ENCODE results near the gene COG4. TPM values are rescaled to one million over a fixed set of nuclear protein-coding genes. Genes with fewer than 3 reads are reported as not detected.
"Not testable (repeated sequence)": the region's sequence is repeated elsewhere in the genome, so short reads cannot be mapped to it uniquely, and the experiment has no call there.

COG4 gene
- total RNA-seq, 1 experiment from 2014 or later = 45.4 TPM

- DNase-seq (ENCODE audit: low read depth, low spot score); H3K27ac ChIP-seq (ENCODE audit: low read length); ATAC-seq; H3K4me1 ChIP-seq (ENCODE audit: control insufficient read depth, insufficient read depth, low read length); H3K9me3 ChIP-seq (ENCODE audit: control insufficient read depth, insufficient read depth, low read depth, low read length); H3K36me3 ChIP-seq (ENCODE audit: control insufficient read depth, insufficient read depth, low read length); H3K4me3 ChIP-seq (ENCODE audit: low read depth in 2 of 2, low read length in 2 of 2); BruUV-seq (replicated peaks); in situ Hi-C loops (cut with HindIII; ENCODE audit: low pct_unique_long_range_greater_than_20kb, low sequenced_read_pairs); H3K27me3 ChIP-seq (ENCODE audit: control insufficient read depth, insufficient read depth, low read length); POLR2A ChIA-PET: not testable (repeated sequence)
- CTCF ChIA-PET = interaction anchor here (0.6 kb wide), 1 partner anchor 9 kb away, joined by 5 read pairs; no protein-coding TSS in a partner anchor
- intact Hi-C loops (cut with micrococcal nuclease; ENCODE audit: unreplicated experiment) = loop anchor here (10.0 kb wide), 1 partner anchor 56 kb away; no protein-coding TSS in a partner anchor
These were observed 73.0 kb downstream of the COG4 start for GRCh38 chr16:70450142-70451003.

- Histone ChIP-seq H3K27me3 (ENCODE audit: control insufficient read depth, insufficient read depth, low read length) (no peaks in the 10 kb centered on the region), H3K36me3 (ENCODE audit: control insufficient read depth, insufficient read depth, low read length) (no peaks in the 10 kb centered on the region), H3K4me1 (ENCODE audit: control insufficient read depth, insufficient read depth, low read length) (no peaks in the 10 kb centered on the region), H3K9me3 (ENCODE audit: control insufficient read depth, insufficient read depth, low read depth, low read length) (no peaks in the 10 kb centered on the region), H3K4me3 (ENCODE audit: low read depth in 2 of 2, low read length in 2 of 2) (no peak overlapping the region), H3K27ac (ENCODE audit: low read length) (no peak overlapping the region)
- ATAC-seq (no peak), DNase-seq (ENCODE audit: low read depth, low spot score) (no peak)
- no TSS peak for BruUV-seq (replicated peaks)
- intact Hi-C loops (cut with micrococcal nuclease; ENCODE audit: unreplicated experiment) = no loop called here
- in situ Hi-C loops (cut with HindIII; ENCODE audit: low pct_unique_long_range_greater_than_20kb, low sequenced_read_pairs) = no loop called here
- ChIA-PET POLR2A (no interaction called here), CTCF (no interaction called here)
- no peak for TF ChIP-seq SIN3A (IDR thresholded peaks at IDR 0.05; ENCODE audit: borderline replicate concordance, insufficient read depth, low read depth, low read length)
- no peak for TF ChIP-seq CTCF (IDR thresholded peaks at IDR 0.05)
- no peak for TF ChIP-seq TCF7L2 (IDR thresholded peaks at IDR 0.05; ENCODE audit: low read depth, low read length)
- no peak for TF ChIP-seq POLR2AphosphoS5 (IDR thresholded peaks at IDR 0.05; ENCODE audit: low read depth, low read length)
- no peak for TF ChIP-seq REST (IDR thresholded peaks at IDR 0.05; ENCODE audit: insufficient read depth in 1 of 2, low read depth in 2 of 2, low read length in 1 of 2)
These were observed 75.3 kb downstream of the COG4 start for GRCh38 chr16:70448075-70448474.
